Uterus (tissue), 4 donors: ENCODE data around the gene TAX1BP1. TPM values are rescaled to one million over a fixed set of nuclear protein-coding genes. Genes with fewer than 3 reads are reported as not detected.

ENCODE experiments used
- DNase-seq, 2 donors: peaks; one replicate each; pipeline ENCODE4 v3.0.0-alpha.2; 2019 to 2020
- H3K27ac ChIP-seq, 2 donors: fragments of 200-600 bp; sonication (generic); 1 replicate in 1 of 2; 2 replicates in 1 of 2; pipeline ENCODE4 v1.5.1; 2016 to 2018
- H3K27me3 ChIP-seq, 2 donors: fragments of 200-600 bp; sonication (generic); one replicate each; pipeline ENCODE4 v1.5.1; 2018 to 2019; ENCODE audit warnings: control low read depth in 1 of 2
- H3K36me3 ChIP-seq, 2 donors: fragments of 200-600 bp; sonication (generic); one replicate each; pipeline ENCODE4 v1.5.1; 2019; ENCODE audit warnings: control low read depth in 1 of 2
- H3K4me1 ChIP-seq, 2 donors: fragments of 200-600 bp; sonication (generic); one replicate each; pipeline ENCODE4 v1.5.1; 2018 to 2019; ENCODE audit warnings: control low read depth in 1 of 2
- H3K4me3 ChIP-seq, 2 donors: fragments of 200-600 bp; sonication (generic); 1 replicate in 1 of 2; 2 replicates in 1 of 2; pipeline ENCODE4 v1.5.1; 2018 to 2019; ENCODE audit warnings: mild to moderate bottlenecking in 1 of 2
- H3K9me3 ChIP-seq, 2 donors: fragments of 200-600 bp; sonication (generic); one replicate each; pipeline ENCODE4 v1.5.1; 2019; ENCODE audit warnings: control low read depth in 1 of 2
- POLR2A ChIP-seq, 2 donors: fragments of 450-650 bp; IDR thresholded peaks; one replicate each; pipeline ENCODE4 v1.6.1; 2016; ENCODE audit warnings: antibody characterized with exemption in 2 of 2, mild to moderate bottlenecking in 1 of 2, moderate library complexity in 1 of 2
- intact Hi-C: fragments of 100-400 bp; cut with DNase I; formaldehyde crosslinking; loops from one replicate; pipeline ENCODE4 v1.15.1; 2023; ENCODE audit warnings: low total_unique reads
- total RNA-seq, 4 donors: library from RNA; depleted of rRNA in 3 of 4; stranded (reverse); fragments of >200 nt in 3 of 4; gene quantifications; one replicate each; pipeline versions ENCODE4 v1.1.0 to v1.2.4, GENCODE V29; 2014 to 2023
- TF ChIP-seq, protein P1 (sequence below), 4 experiments: fragments of 200-600 bp in 2 of 4; fragments of 450-650 bp in 2 of 4; sonication (generic) in 2 of 4; IDR thresholded peaks; one replicate each; pipeline ENCODE4 v1.5.1; 2016 to 2019; ENCODE audit warnings: antibody characterized with exemption in 4 of 4, mild to moderate bottlenecking in 2 of 4, moderate library complexity in 1 of 4
- donor health status: DM: yes; HTN: yes; CAD: no.

TAX1BP1 gene
- total RNA-seq, 4 donors from 2014 or later: 46.4 to 121 (median 77.3) TPM

GRCh38 chr7:27779873-27780272 is 39.9 kb downstream of the TAX1BP1 start:
- Histone ChIP-seq H3K4me3 (no peak overlapping the region), H3K4me1 (peaks cover 0 to 15% of the 10 kb centered on the region in 2 donors), H3K36me3 (no peaks in the 10 kb centered on the region), H3K9me3 (no peaks in the 10 kb centered on the region), H3K27ac (no peak overlapping the region), H3K27me3 (no peaks in the 10 kb centered on the region)
- DNase-seq: no peak
- TF ChIP-seq POLR2A (IDR thresholded peaks at IDR 0.05): no peak
- TF ChIP-seq, protein P1, sequence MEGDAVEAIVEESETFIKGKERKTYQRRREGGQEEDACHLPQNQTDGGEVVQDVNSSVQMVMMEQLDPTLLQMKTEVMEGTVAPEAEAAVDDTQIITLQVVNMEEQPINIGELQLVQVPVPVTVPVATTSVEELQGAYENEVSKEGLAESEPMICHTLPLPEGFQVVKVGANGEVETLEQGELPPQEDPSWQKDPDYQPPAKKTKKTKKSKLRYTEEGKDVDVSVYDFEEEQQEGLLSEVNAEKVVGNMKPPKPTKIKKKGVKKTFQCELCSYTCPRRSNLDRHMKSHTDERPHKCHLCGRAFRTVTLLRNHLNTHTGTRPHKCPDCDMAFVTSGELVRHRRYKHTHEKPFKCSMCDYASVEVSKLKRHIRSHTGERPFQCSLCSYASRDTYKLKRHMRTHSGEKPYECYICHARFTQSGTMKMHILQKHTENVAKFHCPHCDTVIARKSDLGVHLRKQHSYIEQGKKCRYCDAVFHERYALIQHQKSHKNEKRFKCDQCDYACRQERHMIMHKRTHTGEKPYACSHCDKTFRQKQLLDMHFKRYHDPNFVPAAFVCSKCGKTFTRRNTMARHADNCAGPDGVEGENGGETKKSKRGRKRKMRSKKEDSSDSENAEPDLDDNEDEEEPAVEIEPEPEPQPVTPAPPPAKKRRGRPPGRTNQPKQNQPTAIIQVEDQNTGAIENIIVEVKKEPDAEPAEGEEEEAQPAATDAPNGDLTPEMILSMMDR (IDR thresholded peaks at IDR 0.05): no peak
- intact Hi-C loops: no loop called here

- Histone ChIP-seq H3K27ac (no peak overlapping the region), H3K36me3 (no peaks in the 10 kb centered on the region), H3K4me1 (peaks cover 0 to 15% of the 10 kb centered on the region in 2 donors), H3K9me3 (no peaks in the 10 kb centered on the region), H3K4me3 (no peak overlapping the region), H3K27me3 (no peaks in the 10 kb centered on the region)
- TF ChIP-seq POLR2A (IDR thresholded peaks at IDR 0.05): no peak
- TF ChIP-seq, protein P1 (IDR thresholded peaks at IDR 0.05): no peak
- intact Hi-C loops: no loop called here
- no peak for DNase-seq
Measured at GRCh38 chr7:27781188-27781587, 41.2 kb downstream of the TAX1BP1 start.

DNA sequence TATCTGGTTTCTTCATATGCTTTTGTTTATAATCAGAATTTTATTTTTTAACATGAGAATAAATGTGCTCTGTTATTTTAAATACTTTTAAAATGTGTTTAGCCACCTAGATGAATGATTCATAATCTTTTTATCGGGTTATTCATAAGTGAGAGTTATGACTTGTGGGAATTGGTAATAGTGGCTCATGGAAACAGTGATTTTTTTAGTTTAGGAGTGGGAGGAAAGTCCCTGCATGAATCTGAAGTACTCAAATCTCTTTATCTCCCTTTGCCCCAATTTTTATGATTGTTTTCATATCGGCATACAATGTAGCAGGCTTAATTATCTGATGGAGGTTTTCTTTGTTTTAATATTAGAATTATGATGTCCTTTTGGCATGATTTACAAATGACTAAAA is 42.9 kb downstream of the TAX1BP1 start:
- intact Hi-C loops: no loop called here

DNA sequence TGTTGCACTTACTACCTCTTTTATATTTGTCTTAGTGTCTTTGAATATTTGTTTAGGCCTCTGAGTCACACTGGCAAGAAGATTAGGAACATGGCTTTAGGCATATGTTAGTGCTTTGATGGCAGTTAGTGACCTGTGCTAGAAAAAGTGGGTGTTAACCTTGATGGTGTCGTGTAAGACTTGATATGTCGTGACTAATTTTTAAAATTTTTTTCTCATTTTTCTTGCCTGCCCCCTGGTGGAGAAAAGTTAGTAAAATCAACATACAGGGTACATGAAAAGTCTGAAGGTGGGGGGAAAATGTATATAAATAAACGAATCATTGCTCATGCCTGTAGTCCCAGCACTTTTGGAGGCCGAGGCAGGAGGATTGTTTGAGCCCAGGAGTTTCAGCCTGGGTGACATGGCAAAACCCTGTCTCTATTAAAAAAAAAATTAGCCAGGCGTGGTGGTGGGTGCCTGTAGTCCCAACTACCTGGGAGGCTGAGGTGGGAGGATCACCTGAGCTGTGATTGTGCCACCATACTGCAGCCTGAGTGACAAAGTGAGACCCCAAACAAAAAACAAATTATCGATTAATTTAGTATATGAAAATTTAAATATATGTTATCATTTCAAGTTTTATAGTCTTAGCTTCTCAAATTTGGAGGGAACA is 44.6 kb downstream of the TAX1BP1 start:
- no peak for DNase-seq
- Histone ChIP-seq H3K9me3 (no peaks in the 10 kb centered on the region), H3K36me3 (no peaks in the 10 kb centered on the region), H3K4me3 (no peak overlapping the region), H3K4me1 (peaks cover 0 to 15% of the 10 kb centered on the region in 2 donors), H3K27me3 (no peaks in the 10 kb centered on the region), H3K27ac (no peak overlapping the region)
- TF ChIP-seq, protein P1 (IDR thresholded peaks at IDR 0.05): peak; percentile 31 to 48 (median 40)
- TF ChIP-seq POLR2A (IDR thresholded peaks at IDR 0.05): no peak
- intact Hi-C loops: no loop called here

More for the DNA sequence above, 42.9 kb downstream of the TAX1BP1 start:
- DNase-seq: no peak
- no peaks in the 10 kb centered on the region for H3K36me3 ChIP-seq
- peaks cover 0 to 15% of the 10 kb centered on the region in 2 donors for H3K4me1 ChIP-seq
- H3K27me3 ChIP-seq: no peaks in the 10 kb centered on the region
- no peak overlapping the region for H3K27ac ChIP-seq
- no peak overlapping the region for H3K4me3 ChIP-seq
- TF ChIP-seq, protein P1 (IDR thresholded peaks at IDR 0.05): no peak
- no peak for TF ChIP-seq POLR2A (IDR thresholded peaks at IDR 0.05)
- H3K9me3 ChIP-seq: no peaks in the 10 kb centered on the region

GRCh38 chr7:27788437-27788836 is 48.5 kb downstream of the TAX1BP1 start:
- Histone ChIP-seq H3K4me1 (peaks cover 0 to 6% of the 10 kb centered on the region in 2 donors), H3K9me3 (no peaks in the 10 kb centered on the region), H3K36me3 (no peaks in the 10 kb centered on the region), H3K27me3 (no peaks in the 10 kb centered on the region), H3K27ac (no peak overlapping the region), H3K4me3 (no peak overlapping the region)
- TF ChIP-seq, protein P1 (IDR thresholded peaks at IDR 0.05): no peak
- TF ChIP-seq POLR2A (IDR thresholded peaks at IDR 0.05): no peak
- intact Hi-C loops: no loop called here
- DNase-seq: no peak
